Measurements from ENCODE around the gene STT3A. TPM values are rescaled to one million over a fixed set of nuclear protein-coding genes. Genes with fewer than 3 reads are reported as not detected.

Gene STT3A
- total RNA-seq, 2 experiments from 2014 or later: 87.9 to 172 TPM

DNA sequence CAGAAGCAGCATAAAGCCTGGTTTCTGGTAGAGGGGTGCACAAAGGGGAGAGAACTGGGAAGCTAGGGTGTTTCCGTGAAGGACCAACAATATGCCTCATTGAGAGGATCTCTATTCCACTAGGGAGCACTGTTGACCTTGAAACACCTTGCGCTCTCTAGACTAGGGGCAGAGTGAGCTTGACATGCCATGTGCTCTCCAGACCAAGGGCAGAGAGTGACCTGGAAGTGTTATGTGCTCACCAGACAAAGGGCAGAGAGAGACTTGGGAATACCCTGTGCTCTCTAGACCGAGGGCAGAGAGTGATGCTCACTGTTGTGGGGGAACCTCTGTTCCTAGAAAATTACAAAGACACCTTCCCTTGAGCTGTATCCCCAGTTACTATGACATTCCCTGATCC lies 38.6 kb upstream of the STT3A start:
- H3K36me3 ChIP-seq (ENCODE audit: insufficient read depth, low read length): no peaks in the 10 kb centered on the region
- CTCF ChIA-PET (ENCODE audit: unreplicated experiment): no interaction called here
- H3K9me3 ChIP-seq (ENCODE audit: low read length): peaks cover 19% of the 10 kb centered on the region
- BruUV-seq (replicated peaks): no TSS peak
- DNase-seq (ENCODE audit: low spot score): no peak
- no peak overlapping the region for H3K4me3 ChIP-seq (ENCODE audit: low read depth, low read length, poor library complexity, severe bottlenecking)
- TF ChIP-seq CTCF (conservative IDR thresholded peaks at IDR 0.05; ENCODE audit: low read length) (no peak), EZH2phosphoT487 (IDR thresholded peaks at IDR 0.05; ENCODE audit: borderline replicate concordance, low read depth, low read length) (no peak)
- POLR2A ChIA-PET: no interaction called here
- no peak overlapping the region for H2AFZ ChIP-seq (ENCODE audit: low read length)
- intact Hi-C loops (cut with micrococcal nuclease; ENCODE audit: unreplicated experiment): no loop called here
- no peaks in the 10 kb centered on the region for H3K79me2 ChIP-seq (ENCODE audit: insufficient read depth, low read depth, low read length)
- no peaks in the 10 kb centered on the region for H3K4me1 ChIP-seq (ENCODE audit: insufficient read depth, low read length, poor library complexity, severe bottlenecking)
- no peak overlapping the region for H3K27ac ChIP-seq (ENCODE audit: low read depth, low read length, poor library complexity, severe bottlenecking)
- no peak overlapping the region for H3K4me2 ChIP-seq (ENCODE audit: low read length)
- H3K9me2 ChIP-seq (ENCODE audit: insufficient read depth, low read length): no peaks in the 10 kb centered on the region
- no peaks in the 10 kb centered on the region for H4K20me1 ChIP-seq (ENCODE audit: insufficient read depth, low read length)

- no peaks in the 10 kb centered on the region for H3K36me3 ChIP-seq (ENCODE audit: insufficient read depth, low read length)
These were observed 32.8 kb upstream of the STT3A start for GRCh38 chr11:125559888-125560287.

More at GRCh38 chr11:125559888-125560287, 32.8 kb upstream of the STT3A start:
- no peaks in the 10 kb centered on the region for H4K20me1 ChIP-seq (ENCODE audit: insufficient read depth, low read length)
- TF ChIP-seq EZH2phosphoT487 (IDR thresholded peaks at IDR 0.05; ENCODE audit: borderline replicate concordance, low read depth, low read length): no peak
- TF ChIP-seq CTCF (conservative IDR thresholded peaks at IDR 0.05; ENCODE audit: low read length): no peak
- no peaks in the 10 kb centered on the region for H3K79me2 ChIP-seq (ENCODE audit: insufficient read depth, low read depth, low read length)
- H3K9me3 ChIP-seq (ENCODE audit: low read length): no peaks in the 10 kb centered on the region
- BruUV-seq (replicated peaks): no TSS peak
- no peaks in the 10 kb centered on the region for H3K4me1 ChIP-seq (ENCODE audit: insufficient read depth, low read length, poor library complexity, severe bottlenecking)
- H2AFZ ChIP-seq (ENCODE audit: low read length): no peak overlapping the region
- H3K9me2 ChIP-seq (ENCODE audit: insufficient read depth, low read length): no peaks in the 10 kb centered on the region
- no peak overlapping the region for H3K27ac ChIP-seq (ENCODE audit: low read depth, low read length, poor library complexity, severe bottlenecking)
- ChIA-PET CTCF (ENCODE audit: unreplicated experiment) (no interaction called here), POLR2A (interaction anchor here (1.0 to 1.6 kb wide), 2 partner anchors 10 to 13 kb away, joined by 6 read pairs; no protein-coding TSS in a partner anchor)
- DNase-seq (ENCODE audit: low spot score): no peak
- no peak overlapping the region for H3K4me2 ChIP-seq (ENCODE audit: low read length)
- intact Hi-C loops (cut with micrococcal nuclease; ENCODE audit: unreplicated experiment): no loop called here
- H3K4me3 ChIP-seq (ENCODE audit: low read depth, low read length, poor library complexity, severe bottlenecking): no peak overlapping the region
